Measurements from ENCODE around the gene POLG. TPM values are rescaled to one million over a fixed set of nuclear protein-coding genes. Genes with fewer than 3 reads are reported as not detected.

Gene POLG
- total RNA-seq, 1 experiment from 2014 or later, result 83.6 TPM

GRCh38 chr15:89293012-89293411 is 41.6 kb downstream of the POLG start:
- intact Hi-C loops (cut with micrococcal nuclease; ENCODE audit: unreplicated experiment), result no loop called here
- Mint-ChIP-seq H3K4me3 (ENCODE audit: low read depth, unreplicated experiment) (no peak overlapping the region), H3K9me3 (ENCODE audit: low read depth, unreplicated experiment) (no peaks in the 10 kb centered on the region), H3K36me3 (ENCODE audit: insufficient read depth, unreplicated experiment) (peaks cover 31% of the 10 kb centered on the region), H3K27ac (ENCODE audit: unreplicated experiment) (no peak overlapping the region), H3K27me3 (ENCODE audit: unreplicated experiment) (no peaks in the 10 kb centered on the region), H3K4me1 (ENCODE audit: low read depth, unreplicated experiment) (no peaks in the 10 kb centered on the region)
- CTCF ChIA-PET, result no interaction called here
- no TSS peak for BruUV-seq (replicated peaks)
- no peak for DNase-seq
- no peak for TF ChIP-seq CTCF (IDR thresholded peaks at IDR 0.05; ENCODE audit: unreplicated experiment)

- H3K36me3 Mint-ChIP-seq (ENCODE audit: insufficient read depth, unreplicated experiment), result peaks cover 27% of the 10 kb centered on the region
- CTCF ChIA-PET, result no interaction called here
These were observed 42.6 kb downstream of the POLG start for GRCh38 chr15:89291934-89292438.

GRCh38 chr15:89283201-89283600 is 51.4 kb downstream of the POLG start:
- no TSS peak for BruUV-seq (replicated peaks)
- Mint-ChIP-seq H3K4me1 (ENCODE audit: low read depth, unreplicated experiment) (no peaks in the 10 kb centered on the region), H3K27ac (ENCODE audit: unreplicated experiment) (no peak overlapping the region), H3K27me3 (ENCODE audit: unreplicated experiment) (no peaks in the 10 kb centered on the region), H3K36me3 (ENCODE audit: insufficient read depth, unreplicated experiment) (no peaks in the 10 kb centered on the region), H3K4me3 (ENCODE audit: low read depth, unreplicated experiment) (no peak overlapping the region), H3K9me3 (ENCODE audit: low read depth, unreplicated experiment) (no peaks in the 10 kb centered on the region)
- CTCF ChIA-PET, result no interaction called here
- intact Hi-C loops (cut with micrococcal nuclease; ENCODE audit: unreplicated experiment), result no loop called here
- TF ChIP-seq CTCF (IDR thresholded peaks at IDR 0.05; ENCODE audit: unreplicated experiment), result no peak
- DNase-seq, result no peak

More at GRCh38 chr15:89291934-89292438, 42.6 kb downstream of the POLG start:
- no peaks in the 10 kb centered on the region for H3K4me1 Mint-ChIP-seq (ENCODE audit: low read depth, unreplicated experiment)
- no peak overlapping the region for H3K27ac Mint-ChIP-seq (ENCODE audit: unreplicated experiment)
- no TSS peak for BruUV-seq (replicated peaks)
- DNase-seq, result no peak
- intact Hi-C loops (cut with micrococcal nuclease; ENCODE audit: unreplicated experiment), result no loop called here
- H3K9me3 Mint-ChIP-seq (ENCODE audit: low read depth, unreplicated experiment), result no peaks in the 10 kb centered on the region
- H3K27me3 Mint-ChIP-seq (ENCODE audit: unreplicated experiment), result no peaks in the 10 kb centered on the region
- H3K4me3 Mint-ChIP-seq (ENCODE audit: low read depth, unreplicated experiment), result no peak overlapping the region
- no peak for TF ChIP-seq CTCF (IDR thresholded peaks at IDR 0.05; ENCODE audit: unreplicated experiment)

GRCh38 chr15:89282631-89283030 is 52.0 kb downstream of the POLG start:
- no TSS peak for BruUV-seq (replicated peaks)
- TF ChIP-seq CTCF (IDR thresholded peaks at IDR 0.05; ENCODE audit: unreplicated experiment), result no peak
- CTCF ChIA-PET, result no interaction called here
- Mint-ChIP-seq H3K4me1 (ENCODE audit: low read depth, unreplicated experiment) (no peaks in the 10 kb centered on the region), H3K36me3 (ENCODE audit: insufficient read depth, unreplicated experiment) (no peaks in the 10 kb centered on the region), H3K4me3 (ENCODE audit: low read depth, unreplicated experiment) (no peak overlapping the region), H3K27me3 (ENCODE audit: unreplicated experiment) (no peaks in the 10 kb centered on the region), H3K9me3 (ENCODE audit: low read depth, unreplicated experiment) (no peaks in the 10 kb centered on the region), H3K27ac (ENCODE audit: unreplicated experiment) (no peak overlapping the region)
- intact Hi-C loops (cut with micrococcal nuclease; ENCODE audit: unreplicated experiment), result no loop called here
- no peak for DNase-seq
